Fibroblast of skin of left biceps (primary cell): ENCODE data around the gene C4orf50.

Experiments used
- DNase-seq, 2 experiments: peaks; one replicate each; pipeline ENCODE4 v3.0.0-alpha.2; 2013; ENCODE audit warnings: low read depth in 2 of 2

The C4orf50 gene

DNA sequence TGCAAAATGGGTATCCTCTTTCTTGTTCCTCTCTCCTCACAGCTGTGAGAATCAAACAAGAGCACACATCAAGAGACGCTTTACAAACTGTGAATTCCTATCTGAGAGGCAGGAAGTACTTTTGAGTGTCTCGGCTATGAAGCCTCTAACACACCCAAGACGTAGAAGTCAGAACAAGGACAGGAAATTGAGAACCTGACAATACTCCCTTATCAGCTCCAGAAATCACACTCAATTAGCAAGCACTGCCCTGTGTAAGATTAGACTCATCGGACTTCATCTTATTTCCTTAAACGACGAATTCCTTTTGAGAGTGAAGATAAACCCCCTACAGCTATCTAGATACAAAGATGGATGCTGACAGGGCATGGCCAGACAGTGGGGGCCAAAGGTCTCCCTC lies 74.7 kb downstream of the C4orf50 start:
- DNase-seq = no peak

DNA sequence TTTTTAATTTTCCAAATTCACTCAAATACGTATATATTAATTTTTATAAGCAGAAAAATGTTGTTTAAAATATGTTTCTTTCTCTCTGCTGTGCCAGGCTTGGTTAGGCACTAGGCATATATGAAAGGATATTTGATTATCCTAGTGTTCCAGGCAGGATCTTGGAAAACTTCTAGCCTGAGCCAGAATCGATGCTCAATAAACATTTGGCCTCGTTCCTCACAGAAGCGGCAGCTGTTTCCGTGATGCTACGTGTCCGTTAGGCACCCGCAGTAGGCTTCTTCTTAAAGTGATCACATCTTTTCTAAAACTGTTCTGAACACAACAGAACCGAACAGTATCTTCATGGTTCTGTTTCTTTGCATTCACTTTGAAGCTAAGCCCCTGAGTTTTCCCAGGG lies 75.3 kb downstream of the C4orf50 start:
- DNase-seq = no peak

DNA sequence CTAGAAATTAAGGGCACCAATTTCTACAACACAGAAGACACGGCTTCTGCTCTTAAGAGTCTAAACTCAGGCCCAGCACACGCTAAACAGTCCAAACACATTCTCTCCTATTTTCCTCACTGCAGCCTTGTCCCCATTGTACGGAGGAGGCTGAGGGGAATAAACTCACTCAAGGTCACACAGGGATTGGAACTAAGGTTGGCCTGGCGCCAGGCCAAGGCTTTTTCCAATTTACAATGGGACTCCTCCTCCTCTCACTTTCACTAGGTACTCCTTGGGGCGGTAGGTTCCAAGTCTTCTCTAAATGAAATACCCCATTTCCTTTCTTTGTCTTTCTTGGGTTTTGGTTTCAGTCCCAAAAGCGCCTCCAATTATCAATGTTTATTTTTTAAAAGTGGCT lies 76.6 kb downstream of the C4orf50 start:
- DNase-seq = no peak

DNA sequence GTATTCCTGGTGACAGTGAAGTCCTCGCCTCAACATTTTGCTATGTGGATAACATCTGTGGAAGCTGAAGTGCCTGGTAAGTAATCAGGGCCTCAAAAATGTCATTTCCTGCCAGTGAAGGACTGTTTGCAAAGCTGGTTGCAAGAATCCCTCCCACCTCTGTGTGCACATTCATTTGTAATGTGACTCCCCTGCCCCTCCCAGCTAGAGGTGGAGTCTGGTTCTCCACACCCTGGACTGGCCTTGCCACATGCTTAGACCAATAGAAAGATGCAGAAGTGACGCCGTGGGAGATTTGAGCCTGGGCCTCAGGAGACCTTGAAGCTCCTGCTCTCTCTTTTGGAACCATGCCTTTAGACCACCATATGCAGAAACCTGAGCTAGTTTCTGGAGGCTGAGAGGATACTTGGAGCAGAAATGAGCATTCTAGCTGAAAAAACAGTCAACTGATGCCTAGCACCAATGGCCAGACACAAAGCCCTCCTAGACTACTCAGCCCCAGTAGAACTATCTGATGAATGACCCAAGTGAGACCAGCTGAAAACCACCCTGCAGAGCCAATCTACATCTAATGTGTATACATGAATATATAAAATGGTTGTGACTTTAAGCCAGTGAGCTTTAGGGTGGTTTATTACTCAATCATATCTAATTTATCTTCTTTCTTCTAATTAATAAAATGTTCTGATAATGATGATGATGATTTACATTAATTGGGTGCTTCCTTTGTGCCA lies 77.6 kb downstream of the C4orf50 start:
- no peak for DNase-seq

DNA sequence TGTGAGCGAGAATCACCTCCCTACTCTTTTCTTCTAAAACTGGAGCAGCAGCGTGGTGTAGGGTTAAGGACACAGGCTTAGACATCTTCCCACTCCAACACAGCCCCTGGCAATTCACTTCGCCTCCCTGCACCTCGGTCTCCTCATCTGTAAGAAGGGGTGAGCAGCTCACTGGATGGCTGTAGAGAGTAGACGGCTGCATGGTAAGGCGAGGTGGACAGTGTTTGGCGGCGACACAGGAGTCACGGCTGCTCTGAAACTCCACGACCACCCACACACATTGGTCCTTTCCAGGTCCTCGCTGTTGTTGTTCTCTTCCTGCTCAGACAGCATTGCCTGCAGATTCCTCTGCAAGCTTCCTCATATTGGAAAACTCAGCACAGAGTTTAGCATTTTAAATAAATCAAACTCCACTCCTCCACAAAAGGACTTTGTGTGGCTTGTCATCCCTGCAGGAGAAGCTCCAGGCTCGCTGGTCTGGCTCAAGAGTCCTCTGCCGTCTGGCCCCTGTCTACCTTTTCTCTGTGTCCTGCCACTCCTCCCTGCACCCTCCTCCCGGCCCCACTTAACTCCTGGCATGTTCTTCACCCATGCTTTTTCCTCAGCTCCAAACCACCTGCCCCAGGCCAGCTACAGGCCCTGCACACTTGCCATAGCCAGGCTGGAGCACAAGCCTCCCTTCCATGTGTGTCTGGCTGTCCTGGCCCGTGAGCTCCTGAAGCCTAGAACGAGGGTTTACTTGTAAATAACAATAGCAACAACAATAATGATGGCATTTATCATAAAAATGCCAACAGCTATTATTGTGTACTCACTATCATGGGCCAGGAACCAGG lies 84.0 kb downstream of the C4orf50 start:
- no peak for DNase-seq

DNA sequence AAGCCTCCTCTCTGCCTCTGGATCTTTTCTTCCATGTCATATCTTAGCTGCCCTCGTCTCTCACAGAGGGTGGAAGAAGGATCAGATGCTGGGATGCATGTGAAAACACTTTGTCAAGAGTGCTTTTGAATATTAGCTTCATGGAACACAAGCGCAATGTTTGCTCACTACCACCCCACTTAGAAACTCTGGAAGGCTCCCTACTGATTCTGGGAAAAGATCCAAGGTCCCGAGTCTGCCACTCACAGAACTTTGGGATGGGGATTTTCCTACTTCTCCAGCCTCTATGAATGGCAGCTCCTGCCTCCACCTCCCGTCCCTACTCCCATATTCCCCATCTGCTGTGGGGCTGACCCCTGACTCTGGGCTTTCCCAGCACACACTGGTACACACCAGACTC lies 85.1 kb downstream of the C4orf50 start:
- DNase-seq = no peak

DNA sequence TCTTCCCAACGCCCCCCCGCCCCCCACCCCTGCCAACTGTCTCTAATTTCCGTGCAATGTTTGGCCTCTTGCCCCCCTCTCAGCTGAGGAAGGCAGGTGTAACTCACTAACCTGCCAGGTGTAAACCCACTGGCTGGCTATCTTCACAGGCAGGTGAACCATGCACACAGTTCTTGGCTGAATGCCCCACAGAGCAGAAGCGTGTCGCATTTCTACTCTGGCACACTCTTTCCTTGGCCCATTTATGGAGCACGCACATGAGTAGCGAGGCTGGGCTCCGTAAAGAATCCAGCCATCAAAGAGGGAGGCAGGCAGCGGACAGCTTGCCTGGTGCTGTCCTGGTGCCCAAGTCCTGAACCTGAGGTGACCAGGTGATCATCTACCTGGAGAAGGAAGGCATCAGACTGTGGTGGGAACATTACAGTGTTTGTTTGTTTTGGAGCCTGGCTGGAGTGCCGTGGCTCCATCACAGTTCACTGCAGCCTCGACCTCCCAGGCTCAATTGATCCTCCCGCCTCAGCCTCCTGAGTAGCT lies 86.1 kb downstream of the C4orf50 start:
- DNase-seq = no peak

DNA sequence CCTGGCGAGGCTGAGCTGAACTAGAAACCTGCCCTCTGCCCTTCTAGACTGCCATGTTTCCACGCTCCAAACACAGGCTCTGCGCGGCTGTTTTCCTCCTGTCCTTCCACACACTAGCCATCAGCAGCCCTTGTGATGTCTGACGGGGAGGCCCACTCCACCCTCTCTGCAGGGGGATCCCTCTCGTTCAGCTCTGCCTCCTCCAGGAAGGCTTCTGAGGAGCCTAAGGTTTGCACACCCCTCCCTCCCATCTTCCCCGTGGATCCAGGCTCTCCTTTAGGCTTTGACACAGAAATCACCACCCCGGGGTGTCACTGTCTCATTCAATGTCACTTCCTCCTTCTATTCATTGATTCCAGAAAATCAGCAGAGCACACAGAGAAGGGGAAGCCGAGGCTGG lies 86.7 kb downstream of the C4orf50 start:
- no peak for DNase-seq

DNA sequence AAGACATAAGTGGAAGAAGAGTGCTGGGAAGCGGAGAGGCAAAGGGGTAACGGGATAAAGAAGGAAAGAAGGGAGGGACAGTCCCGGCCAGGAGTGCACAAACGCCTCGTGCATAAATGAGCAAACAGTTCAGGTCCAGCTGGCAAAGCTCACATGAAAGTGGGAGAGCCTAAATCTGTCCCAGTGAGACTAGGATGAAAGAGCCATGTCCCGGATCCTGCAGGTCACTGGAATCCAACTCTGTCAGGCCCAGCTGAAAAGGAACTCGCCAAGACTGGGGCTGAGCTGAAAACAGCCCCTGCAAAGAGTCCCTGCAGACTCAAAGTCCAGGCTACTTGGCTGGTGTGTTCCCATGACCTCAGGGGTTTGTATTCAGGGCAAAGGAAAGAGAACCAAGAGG lies 87.4 kb downstream of the C4orf50 start:
- no peak for DNase-seq

DNA sequence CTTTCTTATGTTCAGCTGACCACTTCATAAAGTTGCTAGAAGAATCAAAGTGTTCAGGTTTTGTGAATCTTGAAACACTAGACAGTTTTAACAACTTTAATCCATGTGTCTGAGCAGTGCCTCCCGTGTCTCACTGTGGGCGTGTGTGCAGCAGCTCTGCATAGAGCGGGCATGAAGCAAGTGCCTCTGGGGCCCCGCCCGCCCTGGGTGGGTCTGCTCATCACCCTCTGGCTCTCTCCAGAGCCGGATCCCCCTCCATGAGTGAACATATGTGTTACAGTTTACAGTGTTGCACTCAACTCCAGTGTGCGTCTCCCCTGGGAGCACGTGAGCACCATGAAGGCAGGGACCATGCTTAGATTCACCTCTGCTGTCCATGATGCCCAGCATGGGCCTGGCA lies 87.8 kb downstream of the C4orf50 start:
- DNase-seq = no peak

DNA sequence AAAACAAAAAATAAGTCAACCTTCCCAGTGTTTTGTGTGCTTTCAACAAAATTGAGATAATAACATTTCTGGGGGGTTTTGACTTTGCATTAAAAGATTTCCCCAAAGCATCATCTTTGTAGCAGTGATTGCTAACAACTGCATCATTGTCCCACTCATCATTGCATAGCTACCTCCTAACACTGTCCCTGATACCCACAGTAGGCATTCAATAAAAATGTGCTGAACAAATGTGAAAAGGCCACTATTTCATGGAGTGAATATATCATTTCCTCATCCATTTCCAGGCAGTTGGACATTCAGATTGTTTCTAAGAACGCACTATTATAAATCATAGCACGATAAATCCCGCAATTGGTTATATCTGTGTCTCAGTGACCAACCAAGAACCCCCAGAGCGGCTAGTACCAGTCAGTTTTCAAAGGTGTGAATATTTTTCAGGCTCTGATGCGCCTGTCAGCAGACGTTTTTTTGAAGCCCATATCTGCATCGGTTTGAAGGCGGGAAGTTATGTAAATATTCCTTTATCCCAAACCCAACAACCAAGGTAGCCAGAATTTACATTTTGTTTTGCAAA lies 89.3 kb downstream of the C4orf50 start:
- no peak for DNase-seq

DNA sequence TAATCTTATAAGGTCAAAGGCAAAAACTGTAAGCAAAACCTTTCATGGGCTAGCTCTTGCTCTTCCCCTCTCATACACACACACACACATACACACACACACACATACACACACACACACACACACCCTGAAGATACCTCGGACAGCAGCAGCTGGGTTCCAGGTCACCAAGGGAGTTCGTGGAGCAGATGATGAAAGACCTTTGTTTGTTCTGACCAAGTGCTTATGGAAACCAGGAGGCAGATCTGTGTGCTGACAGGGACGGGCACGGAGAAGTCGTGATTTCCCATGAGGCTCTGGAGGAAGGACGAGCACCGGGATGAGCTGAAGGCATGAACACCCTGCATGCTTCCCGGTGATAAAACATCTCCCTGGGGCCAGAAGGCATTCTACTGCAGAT lies 90.0 kb downstream of the C4orf50 start:
- no peak for DNase-seq

DNA sequence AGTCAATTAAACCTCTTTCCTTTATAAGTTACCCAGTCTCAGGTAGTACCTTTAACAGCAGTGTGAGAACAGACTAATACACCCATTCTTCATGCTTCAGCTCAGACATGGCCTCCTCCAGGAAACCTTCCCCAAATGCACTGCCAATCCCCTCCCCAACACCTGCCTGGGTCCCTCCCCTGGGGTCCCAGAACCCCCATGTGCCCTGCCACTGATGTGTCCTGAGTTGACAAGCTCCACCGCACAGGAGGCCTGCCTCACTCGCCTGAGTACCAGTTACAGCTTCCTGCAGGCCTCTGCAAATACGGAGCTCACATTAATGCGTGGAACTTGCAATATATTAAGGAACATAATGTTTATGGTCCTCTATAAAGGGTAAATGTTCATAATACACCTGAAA lies 90.5 kb downstream of the C4orf50 start:
- DNase-seq = no peak

DNA sequence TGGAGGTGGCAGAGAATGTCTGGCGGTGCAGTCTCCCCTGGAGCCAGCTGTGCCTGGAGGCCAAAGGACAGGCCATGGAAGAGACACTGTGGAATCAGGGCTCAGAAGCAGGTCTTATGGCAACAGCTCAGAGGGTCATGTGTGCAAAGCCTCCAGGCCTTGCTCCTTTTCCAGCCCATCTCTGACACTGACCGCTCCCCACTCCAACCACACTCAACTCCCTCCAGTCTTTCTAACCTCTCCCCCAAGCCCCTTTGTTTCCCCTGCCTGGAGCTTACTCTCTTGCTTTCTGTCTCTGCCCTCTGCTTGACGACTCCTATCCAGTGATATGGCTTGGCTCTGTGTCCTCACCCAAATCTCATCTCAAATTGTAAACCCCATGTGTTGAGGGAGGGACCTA lies 91.1 kb downstream of the C4orf50 start:
- no peak for DNase-seq

DNA sequence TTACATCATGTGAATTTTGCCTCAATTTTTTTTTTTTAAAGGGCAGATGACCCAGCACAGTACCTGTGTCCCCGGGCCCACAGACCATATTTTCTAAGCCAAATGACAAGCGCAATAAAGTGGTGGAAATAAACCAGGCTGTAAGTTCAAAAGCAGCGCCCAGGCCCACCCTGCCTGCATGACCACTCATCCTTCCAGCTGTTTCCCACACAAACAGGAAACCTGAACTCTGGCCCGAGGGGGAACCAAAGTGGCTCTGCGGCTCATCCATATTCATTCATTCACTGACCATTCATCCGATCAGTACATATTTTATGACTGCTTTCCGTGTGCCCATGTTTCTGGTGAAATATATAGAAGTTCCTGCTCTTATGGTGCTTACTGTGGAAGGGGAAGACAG lies 91.6 kb downstream of the C4orf50 start:
- DNase-seq = no peak

DNA sequence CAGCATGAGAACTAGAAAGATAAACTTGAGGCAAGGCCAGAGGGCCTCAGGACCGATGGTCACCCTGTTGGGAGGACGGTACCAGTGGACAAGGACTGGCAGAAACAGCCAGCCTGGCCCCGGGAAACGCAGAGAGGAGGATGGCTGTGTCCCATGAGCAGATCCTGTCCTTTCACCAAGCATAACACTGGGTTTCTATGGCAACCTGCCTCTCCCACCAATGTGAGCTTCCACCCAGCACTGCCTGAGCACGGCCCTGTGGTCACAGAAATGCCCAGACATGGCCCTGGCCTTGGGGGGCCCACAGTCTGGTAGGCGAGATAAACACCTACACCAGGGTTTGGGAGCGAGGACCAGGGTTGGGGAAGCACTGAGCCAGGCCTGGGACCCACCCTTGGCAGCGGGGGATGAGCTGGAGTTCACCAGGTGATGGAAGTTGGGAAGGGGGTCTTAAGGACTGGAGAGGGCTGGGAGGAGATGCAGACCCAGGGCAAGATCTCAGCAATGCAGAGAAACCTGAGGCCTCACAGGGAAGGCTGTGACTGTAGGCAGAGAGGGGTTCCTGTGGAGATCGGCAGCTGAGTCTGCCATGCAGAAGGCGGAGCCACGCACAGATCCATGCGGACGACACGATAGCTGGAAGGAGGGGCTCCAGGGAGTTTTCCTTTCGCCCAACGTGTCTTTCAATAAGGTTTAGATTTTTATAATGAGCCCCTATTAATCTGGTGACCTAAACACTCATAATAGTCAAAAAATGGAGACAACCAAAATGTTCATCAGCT lies 92.6 kb downstream of the C4orf50 start:
- DNase-seq = no peak

DNA sequence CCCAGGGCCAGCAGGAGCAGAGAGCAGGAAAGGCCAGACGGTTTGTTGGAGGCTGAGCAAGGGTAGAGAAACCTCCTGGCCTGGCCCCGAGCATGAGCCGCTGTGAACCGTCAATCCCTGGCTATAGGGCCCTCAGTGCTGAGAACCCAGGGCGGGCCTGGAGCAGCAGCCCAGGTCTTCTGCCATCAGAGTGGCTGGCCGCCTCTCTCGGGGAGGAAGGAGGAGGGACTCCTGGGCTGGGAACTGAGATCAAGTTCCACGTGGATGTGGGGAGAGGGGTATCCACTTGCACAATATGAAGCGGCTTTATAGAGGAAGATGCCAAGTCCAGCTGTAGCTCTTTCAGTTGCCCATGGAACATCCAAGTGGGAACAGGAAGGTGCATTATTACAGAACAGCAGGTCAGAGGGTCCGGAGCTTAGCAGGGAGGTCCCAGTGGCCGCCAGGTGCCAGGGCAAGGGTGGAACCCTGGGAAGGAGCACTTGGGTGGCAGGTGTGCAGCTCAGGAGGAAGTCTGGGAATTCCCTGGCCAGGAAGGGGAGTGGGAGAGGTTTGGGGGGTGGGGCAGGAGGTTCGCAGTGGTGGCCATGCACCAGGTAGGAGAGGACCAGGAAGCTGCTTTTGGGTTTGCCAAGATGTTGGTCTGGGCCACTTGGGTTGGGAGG lies 93.6 kb downstream of the C4orf50 start:
- no peak for DNase-seq

DNA sequence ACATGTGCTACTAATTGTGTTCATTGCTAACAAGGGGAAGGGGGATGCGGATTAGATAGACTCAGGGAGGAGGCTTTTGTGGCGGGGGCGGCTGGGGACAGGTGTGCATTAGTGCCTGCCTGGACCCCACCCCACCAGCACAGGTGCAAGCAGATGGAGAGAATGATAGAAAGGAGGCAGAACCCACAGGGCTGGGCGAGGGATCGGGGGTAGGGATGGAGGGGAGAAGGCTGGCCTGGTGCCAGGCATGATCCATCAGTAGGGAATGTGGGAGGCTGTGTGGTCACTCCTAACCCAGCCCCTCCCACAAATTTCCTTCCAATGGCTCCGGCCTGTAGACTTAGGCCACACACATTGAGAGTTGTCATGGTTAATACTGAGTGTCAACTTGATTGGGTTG lies 94.9 kb downstream of the C4orf50 start:
- no peak for DNase-seq

DNA sequence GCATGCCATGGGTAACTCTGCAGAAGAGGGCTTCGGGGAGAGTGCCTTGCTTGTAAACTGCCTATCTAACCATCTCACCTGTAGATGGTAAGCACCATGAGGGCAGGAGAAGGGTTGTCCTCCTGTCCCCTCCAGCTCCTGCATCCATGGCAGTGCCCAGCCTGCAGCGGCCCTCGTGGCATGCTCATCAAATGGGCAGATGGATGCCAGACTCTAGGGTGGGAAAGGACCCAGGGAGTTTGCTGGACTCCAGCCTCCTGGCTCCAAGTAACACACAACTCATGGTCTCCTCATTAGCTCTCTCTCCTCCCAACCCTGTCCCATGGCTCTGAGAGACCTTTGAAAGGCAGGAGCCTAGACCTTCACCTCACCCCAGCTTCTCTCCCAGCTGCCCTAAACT lies 95.7 kb downstream of the C4orf50 start:
- DNase-seq = no peak

DNA sequence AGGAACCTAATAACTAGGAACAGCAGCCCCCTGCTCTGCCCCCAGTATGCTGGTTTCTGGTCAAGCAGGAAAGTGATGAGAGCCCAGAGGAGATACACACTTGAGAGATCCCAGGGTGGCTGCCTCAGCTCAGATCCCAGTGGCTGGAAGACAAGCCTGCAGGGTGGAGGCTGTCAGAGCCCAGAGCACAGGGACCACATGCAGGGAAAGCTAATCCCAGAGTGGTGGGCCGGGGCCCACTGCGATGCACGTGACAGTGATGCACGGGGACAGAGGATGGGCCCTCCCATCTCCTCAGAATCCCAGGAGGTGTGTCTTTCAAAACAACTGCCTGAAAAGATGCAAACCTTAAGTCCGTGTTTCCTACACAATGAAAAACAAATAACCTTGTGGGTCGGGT lies 96.2 kb downstream of the C4orf50 start:
- no peak for DNase-seq
